NCI-H774 (cell line): ENCODE measurements around the gene CHMP6.

Experiments
- DNase-seq: peaks from one replicate; lab custom pipeline; 2025; lab: John Stamatoyannopoulos, UW

Gene CHMP6

DNA sequence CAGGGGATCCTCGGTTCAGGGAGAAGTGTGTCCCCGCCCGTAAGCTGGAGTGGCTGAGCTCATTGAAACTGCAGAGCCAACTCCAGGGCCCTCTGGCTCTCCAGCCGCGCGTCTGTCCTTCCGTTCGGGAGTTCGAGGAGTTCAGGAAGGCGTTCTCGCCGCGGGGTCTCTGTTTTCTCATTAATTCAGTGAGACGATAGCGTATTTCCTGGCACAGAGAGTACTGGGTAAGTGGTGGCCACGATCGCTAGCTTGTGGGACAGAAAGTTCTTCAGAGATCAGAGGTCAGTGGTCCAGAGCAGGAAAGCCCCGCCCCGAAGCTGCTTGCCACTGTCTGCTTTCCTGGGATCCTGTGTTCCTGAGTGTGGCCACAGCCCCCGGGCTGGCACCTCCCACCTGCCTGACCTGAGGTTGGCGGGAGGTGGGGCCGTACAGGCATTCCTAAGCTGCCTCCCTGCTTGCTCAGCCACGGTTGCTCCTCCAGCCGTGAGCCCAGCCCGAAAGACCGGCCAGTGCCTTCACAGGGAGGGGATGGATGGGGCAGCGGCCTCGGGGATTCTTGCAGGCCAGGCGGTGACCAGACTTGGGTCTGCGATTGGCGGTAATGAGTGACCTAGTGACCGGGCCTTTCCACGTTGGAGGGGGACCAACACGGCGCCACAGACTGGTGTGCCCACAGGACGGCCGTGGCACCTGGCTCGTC is 52.2 kb downstream of the CHMP6 start:
- no peak for DNase-seq

DNA sequence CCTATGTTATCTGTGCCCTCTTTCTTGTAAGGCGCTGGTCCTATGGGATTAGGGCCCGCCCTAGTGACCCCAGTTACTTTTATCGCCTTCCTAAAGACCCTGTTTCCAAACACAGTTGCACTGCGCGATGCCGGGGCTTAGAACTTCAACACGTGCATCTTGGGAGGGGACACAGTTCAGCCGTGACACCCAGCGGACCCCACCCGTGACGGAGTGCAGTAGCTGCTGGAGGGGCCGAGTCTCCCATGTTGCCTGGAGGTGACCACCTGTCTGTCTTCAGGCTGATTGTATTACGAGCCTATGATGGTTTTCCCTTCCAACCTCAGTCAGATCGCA is 52.8 kb downstream of the CHMP6 start:
- no peak for DNase-seq

DNA sequence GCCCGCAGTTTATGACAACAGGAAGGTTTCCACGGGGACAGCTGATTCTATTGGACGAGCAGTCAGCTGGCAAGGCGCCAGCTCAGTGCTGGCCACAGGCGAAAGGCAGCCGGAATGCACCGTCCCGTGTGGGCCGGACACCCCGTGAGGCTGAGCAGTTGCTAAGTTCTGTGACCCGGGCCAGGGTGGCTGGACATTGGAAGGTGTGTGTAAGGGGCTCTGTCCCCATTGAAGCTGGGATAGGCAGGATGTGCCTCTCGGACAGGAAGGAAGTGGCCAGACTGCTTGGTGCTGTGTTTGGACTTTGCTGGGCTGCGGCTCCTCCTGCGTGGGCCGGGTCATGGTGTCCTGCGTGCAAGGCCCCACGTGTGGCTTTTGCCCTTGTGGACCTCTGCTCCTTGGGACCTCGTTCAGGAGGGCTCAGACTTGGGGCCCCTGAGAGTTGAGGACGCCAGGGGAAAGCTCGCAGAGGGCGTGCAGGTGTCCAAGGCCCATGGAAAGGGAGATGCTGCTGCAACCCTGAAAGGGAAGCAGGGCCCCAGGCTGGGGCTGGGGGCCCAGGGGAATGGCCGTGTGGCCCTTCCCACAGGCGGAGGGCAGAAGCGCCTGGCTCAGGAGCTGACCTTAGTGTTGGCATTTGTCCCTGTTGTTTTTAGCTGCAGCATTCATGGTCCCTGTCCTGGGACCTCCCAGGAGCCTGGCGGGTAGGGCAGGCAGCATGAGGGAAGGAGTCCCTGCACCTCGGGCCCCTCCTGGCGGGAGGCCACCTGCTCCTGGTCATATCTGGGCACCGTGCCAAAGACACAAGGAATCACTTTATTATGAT is 53.3 kb downstream of the CHMP6 start:
- peak; percentile 48 for DNase-seq

DNA sequence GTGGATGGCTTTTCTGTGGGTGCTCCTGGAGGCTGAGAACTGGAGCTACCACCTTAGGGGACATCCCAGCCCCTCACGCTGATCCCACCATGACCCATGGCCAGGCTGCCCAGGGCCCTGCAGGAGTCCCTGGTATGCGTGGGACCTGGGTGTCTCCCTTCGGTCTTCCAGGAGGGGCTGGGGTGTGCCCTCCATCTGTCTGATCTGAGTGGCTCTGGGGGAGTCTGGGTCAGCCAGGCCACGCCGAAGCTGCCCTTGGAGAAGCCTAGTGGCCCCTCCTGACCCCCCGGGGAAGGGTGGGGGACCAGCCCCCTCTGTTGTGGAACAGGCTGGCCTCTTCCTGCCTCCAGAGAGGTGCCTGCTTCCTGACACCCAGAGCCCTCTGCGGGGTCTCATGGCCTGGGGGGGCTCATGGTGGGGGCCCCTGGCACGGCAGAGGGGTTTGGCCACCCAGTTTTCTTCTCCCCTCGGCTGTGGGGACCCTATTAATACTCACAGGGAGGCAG is 54.0 kb downstream of the CHMP6 start:
- no peak for DNase-seq

DNA sequence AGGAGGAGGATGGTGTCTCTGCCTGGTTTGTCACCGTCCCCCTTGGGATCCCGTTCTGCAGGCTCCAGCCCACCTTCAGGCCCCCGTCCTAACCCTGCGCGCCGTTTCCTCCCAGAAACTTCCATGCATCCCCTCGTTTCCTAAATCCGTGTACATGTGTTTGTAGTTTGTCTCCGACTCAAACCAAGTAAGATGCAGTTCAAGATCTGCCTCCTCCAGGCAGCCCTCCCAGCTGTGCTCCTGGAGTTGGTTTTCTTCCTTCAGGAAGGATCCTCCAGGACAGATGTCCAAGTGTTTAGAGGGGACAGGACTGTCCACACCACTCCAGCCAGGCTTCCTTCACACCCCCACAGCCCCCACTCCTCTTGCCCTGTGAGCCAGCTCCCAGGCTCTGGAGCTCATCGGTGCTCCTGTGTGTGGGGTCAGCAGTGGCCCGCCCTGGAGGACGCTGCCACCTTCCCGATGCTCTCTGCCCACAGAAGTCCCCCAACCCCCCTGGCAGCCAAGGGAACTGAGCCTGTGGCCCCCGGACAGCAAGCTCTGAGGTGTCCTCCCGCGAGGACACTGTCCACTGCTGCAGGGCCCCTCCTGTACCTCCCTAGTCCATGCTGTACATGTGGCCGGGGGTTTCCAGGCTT is 54.6 kb downstream of the CHMP6 start:
- no peak for DNase-seq

DNA sequence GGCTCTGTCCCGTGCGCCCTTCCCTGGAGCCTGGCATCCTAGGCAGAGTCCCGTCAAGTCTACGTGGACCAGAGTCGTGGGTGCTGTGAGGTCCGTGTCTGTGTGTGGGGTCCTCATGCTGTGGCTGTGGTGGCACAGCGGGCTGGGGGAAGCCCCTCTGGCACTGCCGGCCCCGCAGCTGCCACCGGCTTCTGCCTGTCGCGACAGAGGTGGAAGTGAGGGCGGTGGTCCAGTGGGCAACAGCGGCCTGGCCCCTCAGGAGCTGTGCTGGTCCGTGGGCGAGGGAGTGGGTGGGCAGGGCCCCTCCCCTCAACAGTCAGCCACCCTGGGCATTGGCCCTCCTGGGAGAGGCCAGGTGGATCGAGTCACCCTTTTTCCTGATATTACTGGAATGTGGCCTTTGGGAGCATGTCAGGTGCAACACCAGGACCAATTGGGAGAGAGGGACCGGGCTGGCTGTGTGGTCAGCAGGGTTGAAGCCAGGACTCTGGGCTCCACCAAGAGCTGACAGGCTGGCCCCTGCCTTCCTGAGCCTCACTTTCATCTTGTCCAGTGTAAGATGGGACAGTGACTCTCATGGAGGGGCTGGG is 55.2 kb downstream of the CHMP6 start:
- no peak for DNase-seq

DNA sequence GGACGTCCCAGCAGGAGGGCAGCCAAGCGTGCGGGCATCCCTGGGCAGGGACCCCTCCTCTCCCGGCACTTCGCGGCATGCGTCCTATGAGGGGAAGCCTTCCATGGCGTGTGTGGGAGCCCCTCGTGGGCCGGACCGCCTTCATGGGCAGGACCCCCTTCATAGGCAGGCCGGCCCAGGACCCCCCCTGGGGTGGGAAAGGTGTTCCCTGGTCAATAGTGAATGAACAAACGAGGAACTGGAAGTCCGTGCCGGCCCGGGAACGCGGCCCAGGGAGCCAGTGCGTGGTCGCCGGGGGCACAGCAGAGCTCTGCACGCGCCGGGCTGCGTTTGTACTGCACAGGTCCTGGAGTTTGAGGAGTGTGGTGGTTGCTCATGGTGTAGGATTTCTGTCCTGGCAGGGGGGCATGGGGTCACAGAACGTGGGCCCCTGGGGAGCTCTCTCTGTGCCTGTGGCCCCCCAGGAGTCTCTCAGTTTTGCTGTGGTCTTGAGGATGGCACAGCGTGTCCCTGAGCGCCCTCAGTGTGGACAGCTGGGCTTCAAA is 57.3 kb downstream of the CHMP6 start:
- DNase-seq = no peak

DNA sequence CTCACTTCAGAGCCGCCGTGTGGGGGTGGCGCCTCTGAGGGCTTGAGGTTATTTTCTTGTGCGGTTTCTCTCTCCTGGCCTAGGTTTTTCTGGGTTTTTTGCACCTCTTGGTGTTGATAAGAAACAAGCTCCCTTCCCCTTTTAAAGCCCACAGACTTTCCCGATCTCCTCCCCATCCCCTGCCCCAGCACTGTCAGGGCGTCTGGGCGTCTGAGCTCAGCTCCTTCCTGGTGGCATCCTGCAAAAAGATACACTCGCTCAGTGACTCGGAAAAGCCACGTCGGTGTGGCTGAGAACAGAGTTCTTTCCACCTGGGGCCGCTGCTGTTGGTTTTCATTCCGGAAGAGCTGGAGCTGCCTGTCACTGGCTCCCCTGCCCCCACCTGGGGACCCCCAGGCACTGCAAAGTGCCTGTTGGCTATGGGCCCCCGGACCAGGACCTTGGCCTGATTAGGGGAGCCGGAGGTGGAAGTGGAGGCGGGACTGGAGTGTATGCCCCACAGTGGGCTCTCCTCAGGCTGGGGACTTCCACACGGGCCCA is 57.8 kb downstream of the CHMP6 start:
- no peak for DNase-seq
